ENCODE measurements around the gene SLC6A16.

SLC6A16 gene

DNA sequence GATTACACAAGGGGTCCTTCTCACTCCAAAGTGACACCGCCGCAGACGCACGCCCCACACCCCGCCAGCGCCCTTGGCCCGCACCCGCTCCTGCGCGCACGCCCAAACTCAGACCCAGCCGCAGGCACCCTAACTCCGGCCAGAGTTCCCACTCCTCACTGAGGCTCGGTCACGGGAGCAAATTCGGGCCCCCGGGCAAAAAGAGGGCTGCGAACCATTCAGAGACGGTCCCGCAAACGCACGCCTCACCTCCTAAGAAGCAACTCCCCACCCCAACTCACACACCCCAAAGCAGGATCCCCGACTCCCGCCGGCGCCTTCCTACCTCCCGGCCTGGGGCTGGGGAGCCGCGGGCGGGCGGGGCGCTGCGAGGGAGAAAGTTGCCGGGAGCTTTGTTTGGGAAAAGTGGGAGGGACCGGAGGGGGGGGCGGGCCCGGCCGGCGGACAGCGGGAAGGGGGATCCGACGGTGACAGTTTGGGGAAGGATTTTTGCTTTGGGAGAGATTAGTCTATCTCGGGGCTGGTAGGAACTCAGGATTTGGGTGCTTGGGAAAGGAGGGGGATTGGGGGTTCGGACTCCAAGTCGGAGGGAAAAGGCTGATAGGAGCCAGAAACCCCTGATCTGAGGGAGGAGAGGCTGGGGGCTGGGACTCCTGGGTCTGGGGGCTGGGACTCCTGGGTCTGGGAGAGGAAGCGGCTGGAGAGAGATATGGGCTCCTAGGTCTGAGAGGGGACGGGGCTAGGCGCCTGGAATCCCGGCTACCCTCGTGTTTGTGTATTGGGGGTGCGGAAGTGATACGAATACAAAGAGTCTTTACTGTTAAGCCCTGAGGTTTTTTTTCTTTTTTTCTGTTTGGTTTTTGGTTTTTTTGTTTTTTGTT, 37.3 kb upstream of the SLC6A16 start, which contains the start of gene TEAD2:
Gene TEAD2, minus strand, starts transcription at position 369 of the 881 bp plus-strand sequence. CDS start 2,341 bp downstream, outside the sequence.
- peak within 1 kb of the TSS; percentile 90 for H3K27ac ChIP-seq (ENCODE audit: low read depth, low read length)
- H3K9me3 ChIP-seq (ENCODE audit: control insufficient read depth in 5 of 5, low read length in 5 of 5): no peaks in the 10 kb centered on the region
- peaks cover 0 to 20% (median 11%) of the 10 kb centered on the region in 5 donors for H3K36me3 ChIP-seq (ENCODE audit: control insufficient read depth in 5 of 5, insufficient read depth in 5 of 5, low read length in 5 of 5)
- peak within 1 kb of the TSS; percentile 80 to 89 (median 84) for H3K4me3 ChIP-seq (ENCODE audit: low read depth in 1 of 5, low read length in 5 of 5)
- peaks cover 0 to 42% (median 29%) of the 10 kb centered on the region in 5 donors for H3K4me1 ChIP-seq (ENCODE audit: control insufficient read depth in 5 of 5, insufficient read depth in 5 of 5, low read length in 5 of 5)
- peak within 1 kb of the TSS; percentile 68 to 96 (median 91) for H3K9ac ChIP-seq (ENCODE audit: low read length in 5 of 5)
- no peaks in the 10 kb centered on the region for H3K27me3 ChIP-seq (ENCODE audit: control insufficient read depth in 5 of 5, insufficient read depth in 4 of 5, low read length in 5 of 5)

DNA sequence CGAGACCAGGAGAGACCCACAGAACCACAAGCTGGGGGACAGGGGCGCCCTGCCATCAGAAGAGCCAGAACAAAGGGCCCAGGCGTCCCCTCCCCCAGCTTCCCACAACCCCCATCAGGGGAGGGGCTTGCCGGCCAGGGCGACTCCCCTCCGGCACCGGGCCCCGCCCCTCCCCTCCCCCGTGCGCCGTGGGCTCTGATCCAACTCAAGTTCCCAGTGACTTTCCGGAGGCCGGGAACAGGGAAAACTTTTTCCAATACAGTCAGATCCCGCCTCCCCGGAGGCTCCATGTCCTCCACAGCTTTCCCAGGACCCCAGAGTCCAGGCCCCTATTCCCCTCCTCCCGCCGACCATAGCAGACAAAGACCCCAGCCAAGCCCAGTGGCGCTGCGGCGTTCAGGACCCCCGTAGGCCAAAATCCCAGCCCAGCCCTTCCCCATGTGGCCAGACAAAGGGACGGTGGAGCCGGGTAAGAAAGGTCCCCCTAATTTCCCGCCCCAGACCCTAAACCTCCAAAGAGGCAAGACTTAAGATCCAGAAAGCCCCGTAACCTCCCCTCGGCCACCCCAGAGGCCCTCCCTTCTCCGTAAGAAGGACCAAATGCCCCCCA, 36.6 kb upstream of the SLC6A16 start:
- Histone ChIP-seq H3K27me3 (ENCODE audit: control insufficient read depth in 5 of 5, insufficient read depth in 4 of 5, low read length in 5 of 5) (no peaks in the 10 kb centered on the region), H3K36me3 (ENCODE audit: control insufficient read depth in 5 of 5, insufficient read depth in 5 of 5, low read length in 5 of 5) (peaks cover 0 to 27% (median 13%) of the 10 kb centered on the region in 5 donors), H3K4me3 (ENCODE audit: low read depth in 1 of 5, low read length in 5 of 5) (peak overlapping the region; percentile 80 to 89 (median 84)), H3K9ac (ENCODE audit: low read length in 5 of 5) (peak overlapping the region; percentile 68 to 96 (median 91)), H3K9me3 (ENCODE audit: control insufficient read depth in 5 of 5, low read length in 5 of 5) (no peaks in the 10 kb centered on the region), H3K4me1 (ENCODE audit: control insufficient read depth in 5 of 5, insufficient read depth in 5 of 5, low read length in 5 of 5) (peaks cover 0 to 49% (median 36%) of the 10 kb centered on the region in 5 donors), H3K27ac (ENCODE audit: low read depth, low read length) (peak overlapping the region; percentile 90)

DNA sequence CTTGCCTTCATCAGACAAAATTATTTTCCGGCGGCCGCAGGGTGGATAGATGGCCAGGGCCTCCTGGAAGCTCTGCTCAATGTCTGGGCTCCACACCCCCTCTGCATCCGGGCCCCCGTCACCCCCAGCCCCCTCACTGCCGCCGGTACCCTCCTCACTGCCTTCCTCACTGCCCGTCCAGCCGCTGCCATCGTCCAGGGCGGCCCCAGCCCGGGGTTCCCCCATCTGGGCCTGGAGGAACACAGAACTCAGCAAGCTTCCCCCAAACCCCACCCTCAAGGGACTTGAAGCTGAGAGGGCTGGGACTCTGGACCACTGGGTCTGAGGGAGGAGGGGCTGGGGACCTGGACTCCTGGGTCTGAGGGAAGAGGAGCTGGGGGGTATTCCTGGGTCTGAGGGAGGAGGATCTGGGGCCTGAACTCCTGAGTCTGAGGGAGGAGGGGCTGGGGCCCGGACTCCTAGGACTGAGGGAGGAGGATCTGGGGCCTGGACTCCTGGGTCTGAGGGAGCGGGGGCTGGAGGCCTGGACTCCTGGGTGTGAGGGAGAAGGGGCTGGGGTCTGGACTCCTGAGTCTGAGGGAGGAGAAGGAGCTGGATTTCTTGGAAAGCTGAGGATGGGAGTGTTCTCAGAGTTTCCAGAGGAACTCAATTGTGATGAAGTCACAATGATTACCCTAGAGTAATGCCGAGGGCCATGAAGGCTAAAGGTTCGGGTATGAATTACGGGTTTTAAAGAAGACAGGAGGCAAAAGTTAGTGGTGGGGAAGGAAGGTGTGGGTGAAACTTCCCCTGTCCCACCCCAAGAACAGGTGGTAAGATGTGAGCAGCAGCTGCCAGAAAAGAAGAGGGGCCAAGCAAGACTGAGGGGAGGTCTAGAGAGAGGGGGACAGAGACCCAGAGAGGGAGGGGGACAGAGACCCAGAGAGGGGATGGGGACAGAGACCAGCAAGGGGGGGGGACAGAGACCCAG, 35.1 kb upstream of the SLC6A16 start:
- no peaks in the 10 kb centered on the region for H3K27me3 ChIP-seq (ENCODE audit: control insufficient read depth in 5 of 5, insufficient read depth in 4 of 5, low read length in 5 of 5)
- peaks cover 0 to 62% (median 43%) of the 10 kb centered on the region in 5 donors for H3K4me1 ChIP-seq (ENCODE audit: control insufficient read depth in 5 of 5, insufficient read depth in 5 of 5, low read length in 5 of 5)
- peaks cover 0 to 33% (median 19%) of the 10 kb centered on the region in 5 donors for H3K36me3 ChIP-seq (ENCODE audit: control insufficient read depth in 5 of 5, insufficient read depth in 5 of 5, low read length in 5 of 5)
- H3K9ac ChIP-seq (ENCODE audit: low read length in 5 of 5): peak overlapping the region in 3 of 5 donors; percentile 59 to 84 (median 78)
- peak overlapping the region in 2 of 5 donors; percentile 13 to 85 for H3K4me3 ChIP-seq (ENCODE audit: low read depth in 1 of 5, low read length in 5 of 5)
- peak overlapping the region; percentile 90 for H3K27ac ChIP-seq (ENCODE audit: low read depth, low read length)
- no peaks in the 10 kb centered on the region for H3K9me3 ChIP-seq (ENCODE audit: control insufficient read depth in 5 of 5, low read length in 5 of 5)

DNA sequence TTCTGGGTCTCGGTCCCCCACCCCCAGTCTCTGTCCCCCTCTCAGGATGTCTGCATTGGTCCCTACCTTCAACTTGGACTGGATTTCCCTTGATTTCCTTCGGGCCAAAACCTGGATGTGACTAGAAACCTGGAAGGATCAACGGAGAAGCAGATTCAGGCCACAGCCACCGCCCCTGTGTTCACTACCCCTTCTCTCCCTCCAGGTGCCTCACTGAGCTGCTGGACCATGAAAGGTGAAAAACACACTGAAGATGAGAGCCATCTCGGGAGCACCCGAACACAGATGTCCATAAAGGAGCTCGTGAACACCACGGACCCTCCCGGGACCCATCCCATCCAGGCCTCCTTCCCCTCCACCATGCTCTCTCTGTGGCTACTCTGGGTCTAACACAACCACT, 32.2 kb upstream of the SLC6A16 start:
- Histone ChIP-seq H3K9ac (ENCODE audit: low read length in 5 of 5) (peak overlapping the region in 1 of 5 donors; percentile 28), H3K9me3 (ENCODE audit: control insufficient read depth in 5 of 5, low read length in 5 of 5) (no peaks in the 10 kb centered on the region), H3K27me3 (ENCODE audit: control insufficient read depth in 5 of 5, insufficient read depth in 4 of 5, low read length in 5 of 5) (no peaks in the 10 kb centered on the region), H3K4me3 (ENCODE audit: low read depth in 1 of 5, low read length in 5 of 5) (no peak overlapping the region), H3K27ac (ENCODE audit: low read depth, low read length) (no peak overlapping the region), H3K4me1 (ENCODE audit: control insufficient read depth in 5 of 5, insufficient read depth in 5 of 5, low read length in 5 of 5) (peaks cover 0 to 44% (median 31%) of the 10 kb centered on the region in 5 donors), H3K36me3 (ENCODE audit: control insufficient read depth in 5 of 5, insufficient read depth in 5 of 5, low read length in 5 of 5) (peaks cover 0 to 57% (median 28%) of the 10 kb centered on the region in 5 donors)

- Histone ChIP-seq H3K9ac (ENCODE audit: low read length in 5 of 5) (peak overlapping the region in 1 of 5 donors; percentile 21), H3K4me3 (ENCODE audit: low read depth in 1 of 5, low read length in 5 of 5) (peak overlapping the region in 2 of 5 donors; percentile 11 to 23), H3K27me3 (ENCODE audit: control insufficient read depth in 5 of 5, insufficient read depth in 4 of 5, low read length in 5 of 5) (no peaks in the 10 kb centered on the region), H3K27ac (ENCODE audit: low read depth, low read length) (no peak overlapping the region), H3K36me3 (ENCODE audit: control insufficient read depth in 5 of 5, insufficient read depth in 5 of 5, low read length in 5 of 5) (peaks cover 0 to 61% (median 35%) of the 10 kb centered on the region in 5 donors), H3K9me3 (ENCODE audit: control insufficient read depth in 5 of 5, low read length in 5 of 5) (no peaks in the 10 kb centered on the region), H3K4me1 (ENCODE audit: control insufficient read depth in 5 of 5, insufficient read depth in 5 of 5, low read length in 5 of 5) (peaks cover 0 to 37% (median 31%) of the 10 kb centered on the region in 5 donors)
These were observed 31.4 kb upstream of the SLC6A16 start for GRCh38 chr19:49356382-49356781.

GRCh38 chr19:49355909-49356353, 30.9 kb upstream of the SLC6A16 start:
- Histone ChIP-seq H3K9me3 (ENCODE audit: control insufficient read depth in 5 of 5, low read length in 5 of 5) (no peaks in the 10 kb centered on the region), H3K27me3 (ENCODE audit: control insufficient read depth in 5 of 5, insufficient read depth in 4 of 5, low read length in 5 of 5) (no peaks in the 10 kb centered on the region), H3K4me3 (ENCODE audit: low read depth in 1 of 5, low read length in 5 of 5) (no peak overlapping the region), H3K9ac (ENCODE audit: low read length in 5 of 5) (no peak overlapping the region), H3K4me1 (ENCODE audit: control insufficient read depth in 5 of 5, insufficient read depth in 5 of 5, low read length in 5 of 5) (peaks cover 0 to 33% (median 27%) of the 10 kb centered on the region in 5 donors), H3K36me3 (ENCODE audit: control insufficient read depth in 5 of 5, insufficient read depth in 5 of 5, low read length in 5 of 5) (peaks cover 0 to 66% (median 39%) of the 10 kb centered on the region in 5 donors), H3K27ac (ENCODE audit: low read depth, low read length) (peak overlapping the region; percentile 41)

DNA sequence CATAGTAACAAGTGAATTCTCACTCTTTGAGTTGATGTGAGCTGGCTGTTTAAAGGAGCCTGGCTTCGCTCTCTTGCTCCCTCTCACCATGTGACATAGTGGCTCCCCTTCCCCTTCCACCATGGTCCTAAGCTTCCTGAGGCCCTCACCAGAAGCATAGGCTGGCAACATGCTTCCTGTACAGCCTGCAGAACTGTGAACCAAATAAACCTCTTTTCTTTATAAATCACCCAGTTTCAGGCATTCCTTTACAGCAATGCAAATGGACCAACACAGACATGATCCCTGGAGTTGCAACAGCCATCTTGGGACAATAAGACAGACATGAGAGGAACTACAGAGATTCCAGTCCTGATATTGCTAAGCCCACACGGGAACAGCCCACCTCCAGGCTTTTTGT, 24.6 kb upstream of the SLC6A16 start:
- H3K4me1 ChIP-seq (ENCODE audit: control insufficient read depth in 5 of 5, insufficient read depth in 5 of 5, low read length in 5 of 5): no peaks in the 10 kb centered on the region
- H3K27ac ChIP-seq (ENCODE audit: low read depth, low read length): no peak overlapping the region
- no peak overlapping the region for H3K4me3 ChIP-seq (ENCODE audit: low read depth in 1 of 5, low read length in 5 of 5)
- peaks cover 0 to 76% (median 70%) of the 10 kb centered on the region in 5 donors for H3K36me3 ChIP-seq (ENCODE audit: control insufficient read depth in 5 of 5, insufficient read depth in 5 of 5, low read length in 5 of 5)
- no peak overlapping the region for H3K9ac ChIP-seq (ENCODE audit: low read length in 5 of 5)
- no peaks in the 10 kb centered on the region for H3K27me3 ChIP-seq (ENCODE audit: control insufficient read depth in 5 of 5, insufficient read depth in 4 of 5, low read length in 5 of 5)
- no peaks in the 10 kb centered on the region for H3K9me3 ChIP-seq (ENCODE audit: control insufficient read depth in 5 of 5, low read length in 5 of 5)

DNA sequence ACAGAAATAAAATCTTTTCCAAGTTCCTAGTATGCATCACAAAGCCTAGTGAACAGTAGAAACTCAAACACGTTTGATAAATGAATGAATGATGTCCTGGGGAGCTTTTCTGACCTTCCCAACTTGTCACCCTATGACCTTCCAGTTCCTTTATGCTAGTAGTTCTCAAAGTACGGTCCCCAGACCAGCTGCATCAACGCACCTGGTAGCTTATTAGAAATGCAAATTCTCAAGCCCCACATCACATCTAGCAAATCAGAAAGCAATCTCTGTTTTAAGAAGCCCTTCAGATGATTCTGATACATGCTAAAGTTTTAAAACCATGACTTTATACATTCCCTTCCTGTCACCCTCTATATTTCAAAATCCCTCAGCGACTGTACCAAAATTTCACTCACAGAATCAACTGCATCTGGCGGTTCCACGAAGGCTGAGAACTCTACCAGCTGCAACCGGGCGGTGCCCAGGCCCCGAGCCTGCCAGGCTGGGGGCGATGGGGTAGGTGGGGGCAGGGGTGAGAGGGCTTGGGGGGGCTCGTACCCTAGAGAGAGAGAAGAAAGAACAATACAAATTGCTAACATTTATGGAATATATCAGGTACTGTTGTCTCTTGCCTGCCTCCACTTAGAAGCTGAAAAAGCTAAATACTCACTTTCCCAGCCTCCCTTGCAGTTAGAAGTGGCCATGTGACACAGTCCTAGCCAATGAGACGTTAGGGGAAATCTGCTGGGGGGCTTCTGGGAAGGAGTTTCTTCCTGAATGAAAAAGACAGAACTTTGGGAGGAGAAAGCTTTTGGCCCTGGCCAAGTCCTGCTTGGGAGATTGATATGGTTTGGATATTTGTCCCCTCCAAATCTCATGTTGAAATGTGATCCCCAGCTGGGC, 23.6 kb upstream of the SLC6A16 start:
- Histone ChIP-seq H3K36me3 (ENCODE audit: control insufficient read depth in 5 of 5, insufficient read depth in 5 of 5, low read length in 5 of 5) (peaks cover 0 to 74% (median 67%) of the 10 kb centered on the region in 5 donors), H3K27me3 (ENCODE audit: control insufficient read depth in 5 of 5, insufficient read depth in 4 of 5, low read length in 5 of 5) (no peaks in the 10 kb centered on the region), H3K9me3 (ENCODE audit: control insufficient read depth in 5 of 5, low read length in 5 of 5) (no peaks in the 10 kb centered on the region), H3K9ac (ENCODE audit: low read length in 5 of 5) (no peak overlapping the region), H3K4me3 (ENCODE audit: low read depth in 1 of 5, low read length in 5 of 5) (no peak overlapping the region), H3K27ac (ENCODE audit: low read depth, low read length) (no peak overlapping the region), H3K4me1 (ENCODE audit: control insufficient read depth in 5 of 5, insufficient read depth in 5 of 5, low read length in 5 of 5) (no peaks in the 10 kb centered on the region)

All from subcutaneous abdominal adipose tissue (tissue), 5 donors.